GM21825 (cell line): ENCODE measurements around the gene CLIP2.

ENCODE experiments used
- ATAC-seq: cut with Tn5 transposase; IDR thresholded peaks from one replicate; pipeline ENCODE4 v1.9.1; 2021; ENCODE audit warnings: mild to moderate bottlenecking, moderate library complexity; ENCODE audit not compliant: unreplicated experiment

Gene CLIP2

GRCh38 chr7:74269757-74270277, 19.4 kb upstream of the CLIP2 start:
- peak; percentile 30 for ATAC-seq

GRCh38 chr7:74271742-74272141, 17.5 kb upstream of the CLIP2 start:
- no peak for ATAC-seq

GRCh38 chr7:74272305-74273038, 16.7 kb upstream of the CLIP2 start:
- ATAC-seq = peak; percentile 59

DNA sequence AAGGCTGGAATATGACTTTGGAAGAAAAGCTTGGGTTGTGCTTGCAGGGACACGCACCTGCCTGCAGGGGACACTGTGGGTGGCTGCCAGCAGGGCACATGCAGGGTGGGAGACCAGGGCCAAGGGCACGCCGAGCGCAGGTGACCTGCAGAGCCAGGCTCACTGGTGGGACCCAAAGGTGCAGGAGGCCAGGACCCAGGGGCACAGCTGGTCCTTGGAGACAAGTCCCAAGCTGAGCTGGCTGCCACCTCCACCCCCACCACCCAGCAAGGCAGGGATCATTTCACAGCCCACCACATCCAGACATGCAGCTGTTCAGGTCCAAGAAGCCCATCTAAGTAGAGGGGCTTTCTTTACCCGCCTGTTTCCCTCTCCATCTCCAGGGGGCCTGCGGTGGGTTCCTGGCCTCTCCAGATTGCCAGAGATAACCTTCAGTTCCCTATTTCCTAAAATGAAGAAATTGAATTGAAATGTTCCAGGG, 13.8 kb upstream of the CLIP2 start:
- no peak for ATAC-seq

DNA sequence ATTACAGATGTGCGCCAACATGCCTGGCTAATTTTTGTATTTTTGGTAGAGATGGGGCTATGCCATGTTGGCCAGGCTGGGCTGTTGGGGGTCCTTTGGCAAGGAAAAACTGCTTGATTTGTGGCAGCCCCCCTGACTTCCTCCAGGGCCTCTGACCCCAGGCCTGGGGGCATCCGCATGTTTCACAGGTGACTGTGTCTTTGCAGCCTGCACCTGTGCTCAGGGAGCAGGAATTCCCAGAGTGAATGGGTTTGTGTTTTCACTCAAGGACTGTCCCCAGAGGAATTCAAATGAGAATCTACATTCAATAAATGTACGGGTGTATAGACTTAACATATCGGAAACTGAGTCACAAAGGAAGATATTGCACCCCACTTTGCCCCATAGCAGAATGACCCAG, 11.6 kb upstream of the CLIP2 start:
- ATAC-seq = no peak

DNA sequence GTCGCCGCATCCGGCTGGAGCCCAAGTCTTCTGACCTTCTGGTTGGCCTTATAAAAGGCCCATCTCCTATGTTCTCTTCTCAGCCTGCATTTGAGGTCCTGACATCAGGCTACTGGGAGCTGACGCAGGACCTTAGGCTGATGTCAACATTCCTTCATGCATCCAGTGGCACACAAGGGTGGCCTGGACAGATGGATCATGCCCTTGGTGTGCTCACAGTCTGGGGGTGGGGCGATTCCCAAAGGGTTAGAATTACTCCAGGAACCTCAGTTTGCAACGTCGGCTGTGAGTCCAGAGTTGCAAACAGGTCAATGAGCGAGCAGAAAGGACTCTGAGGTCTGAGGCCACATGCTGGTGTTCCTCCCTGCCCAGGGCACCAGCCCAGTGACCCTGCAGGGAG, 8.2 kb upstream of the CLIP2 start:
- no peak for ATAC-seq

- ATAC-seq = no peak
These were observed 6.3 kb upstream of the CLIP2 start for GRCh38 chr7:74282748-74283459.

- ATAC-seq = no peak
These were observed 5.3 kb upstream of the CLIP2 start for GRCh38 chr7:74283858-74284447.

DNA sequence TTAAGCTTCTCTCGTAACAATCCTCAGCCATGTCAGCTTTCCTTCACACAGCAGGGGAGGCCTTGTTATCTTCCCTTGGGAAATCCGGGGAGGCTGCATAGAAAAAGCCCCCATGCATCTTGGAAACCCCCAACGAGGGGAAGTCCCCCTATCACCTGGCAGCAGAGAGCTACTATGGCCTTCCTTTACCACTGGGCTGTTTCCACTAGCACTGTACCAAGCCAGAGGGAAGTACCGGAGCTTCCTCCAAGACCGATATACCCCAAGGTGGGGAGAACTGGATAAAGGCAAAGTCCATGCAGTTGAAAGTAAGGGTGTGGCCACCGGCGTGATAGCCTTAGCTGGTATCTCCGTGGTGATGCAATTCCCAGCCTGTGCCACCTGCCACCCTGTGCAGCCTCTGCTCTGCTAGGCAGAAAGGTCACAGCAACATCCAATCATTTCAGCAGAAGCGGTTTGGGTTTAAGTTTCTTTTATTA, 4.4 kb upstream of the CLIP2 start:
- peak; percentile 49 for ATAC-seq

DNA sequence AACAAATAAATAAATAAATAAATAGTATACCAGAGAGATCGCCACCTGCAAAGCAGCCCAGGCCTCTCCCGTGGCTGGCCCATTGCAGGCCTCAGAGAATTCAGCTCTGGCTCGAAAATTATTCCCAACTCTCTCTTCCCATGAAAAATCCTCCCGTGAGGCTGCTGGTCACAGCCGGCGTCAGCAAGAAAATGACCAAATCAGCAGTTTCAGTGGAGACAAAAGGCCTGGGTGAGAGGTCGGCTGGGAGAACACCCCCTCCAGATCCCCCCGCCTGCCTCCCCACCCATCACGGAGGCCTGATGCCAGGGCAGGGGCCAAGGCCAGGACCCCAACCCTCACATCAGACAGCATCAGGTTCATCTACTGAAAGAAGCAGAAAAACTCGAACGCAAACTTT, 3.1 kb upstream of the CLIP2 start:
- no peak for ATAC-seq

DNA sequence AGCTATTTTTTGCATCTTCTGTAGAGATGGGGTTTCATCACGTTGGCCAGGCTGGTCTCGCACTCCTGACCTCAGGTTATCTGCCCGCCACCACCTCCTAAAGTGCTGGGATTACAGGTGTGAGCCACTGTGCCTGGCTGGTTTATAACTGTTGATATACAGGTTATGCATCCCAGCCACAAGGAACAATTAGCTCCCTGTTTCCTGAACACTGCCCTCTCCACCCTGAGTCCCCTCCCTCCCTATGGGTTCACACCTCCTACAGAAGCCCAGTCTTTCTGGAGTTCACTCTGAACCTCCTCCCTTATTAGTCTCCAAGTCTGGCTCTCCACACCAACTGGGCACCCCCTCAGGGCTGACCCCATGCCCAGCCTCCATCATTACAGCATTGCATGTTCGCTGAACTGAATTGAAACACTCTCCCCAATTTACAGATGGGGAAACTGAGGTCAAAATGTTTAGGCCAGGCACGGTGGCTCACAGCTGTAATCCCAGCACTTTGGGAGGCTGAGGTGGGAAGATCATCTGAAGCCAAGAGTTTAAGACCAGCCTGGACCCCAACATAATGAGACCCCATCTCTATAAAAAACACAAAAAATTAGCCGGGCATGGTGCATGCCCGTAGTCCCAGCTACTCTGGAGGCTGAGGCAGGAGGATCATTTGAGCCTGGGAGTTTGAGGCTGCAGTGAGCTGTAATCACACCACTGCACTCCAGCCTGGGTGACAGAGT, 1.7 kb upstream of the CLIP2 start:
- no peak for ATAC-seq

DNA sequence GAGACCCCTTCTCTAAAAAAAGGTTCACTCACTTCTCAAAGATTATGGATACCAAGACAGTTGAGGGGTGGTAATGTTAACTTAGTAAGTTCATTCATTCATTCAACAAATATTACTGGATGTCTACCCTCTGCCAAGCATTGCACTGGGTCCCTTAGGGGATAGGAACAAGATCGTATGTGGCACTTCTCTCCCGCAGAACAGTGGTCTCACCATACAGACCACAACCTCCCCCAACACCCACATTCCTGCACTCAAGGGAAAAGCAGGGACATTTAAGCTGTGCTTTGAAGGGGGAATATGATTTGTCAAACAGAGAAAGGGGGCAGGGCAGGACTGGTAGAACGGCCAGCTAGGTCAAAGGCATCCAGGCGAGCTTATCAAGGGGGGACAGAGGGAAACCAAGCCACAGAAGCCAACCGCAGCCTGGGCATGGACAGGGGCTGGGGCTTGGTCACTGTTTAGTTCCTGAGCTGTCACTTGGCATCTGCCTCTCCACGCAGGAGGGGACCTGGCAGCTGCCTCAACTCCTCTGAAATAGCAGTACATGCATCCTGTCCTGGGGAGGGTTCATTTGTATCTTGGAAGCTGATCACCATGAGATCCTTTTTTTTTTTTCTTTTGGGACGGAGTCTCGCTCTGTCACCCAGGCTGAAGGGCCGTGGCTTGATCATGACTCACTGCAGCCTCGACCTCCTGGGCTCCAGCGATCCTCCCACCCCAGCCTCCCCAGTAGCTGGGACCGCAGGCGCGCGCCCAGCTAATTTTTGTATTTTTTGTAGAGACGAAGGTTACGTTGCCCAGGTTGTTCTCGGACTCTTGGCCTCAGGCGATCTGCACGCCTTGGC, 949 bp upstream of the CLIP2 start:
- ATAC-seq = no peak

DNA sequence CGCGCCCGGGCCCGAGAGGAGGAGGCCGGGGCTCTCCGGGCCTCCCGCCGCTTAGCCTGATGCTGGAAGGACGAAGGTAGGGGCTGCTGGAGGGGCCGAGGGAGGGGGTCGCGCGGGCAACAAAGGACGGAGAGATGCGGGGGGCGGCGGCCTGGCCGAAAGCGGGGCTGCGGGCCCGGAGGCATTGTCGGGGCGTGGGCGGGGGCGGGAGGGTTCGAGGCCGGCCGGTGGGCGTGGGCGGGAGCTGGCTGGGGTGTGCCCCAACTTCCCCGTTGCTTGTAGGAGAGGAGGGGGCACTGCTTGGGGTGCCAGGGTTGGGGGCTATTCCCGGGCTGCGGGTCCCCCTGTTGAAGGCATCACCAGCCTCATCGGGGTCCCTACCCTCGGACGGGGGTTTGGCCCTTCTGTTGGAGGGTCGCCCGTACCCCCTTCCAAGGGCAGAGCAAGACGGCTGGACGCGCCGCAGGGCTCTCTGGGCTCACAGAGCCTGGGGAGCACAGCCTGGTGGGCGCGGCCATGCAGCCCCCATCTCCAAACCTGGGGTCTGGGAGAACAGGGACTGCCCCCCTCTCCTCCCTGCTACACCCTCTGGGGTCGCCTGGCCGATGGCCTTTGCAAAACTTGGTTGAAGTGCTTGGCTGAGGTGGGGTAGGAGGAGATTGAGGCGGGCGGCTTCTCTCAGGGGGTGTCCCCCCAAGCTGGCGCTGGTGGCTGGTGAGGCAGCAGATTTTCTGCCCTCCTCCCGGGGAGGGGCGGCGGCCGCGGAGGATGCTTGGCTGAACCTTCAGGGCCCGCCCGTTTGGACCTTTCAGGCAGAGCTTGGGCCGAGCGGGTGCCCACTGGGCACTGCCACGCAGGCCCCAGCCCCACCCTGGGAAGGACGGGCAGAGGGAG, 699 bp downstream of the CLIP2 start:
- ATAC-seq = peak; percentile 1

DNA sequence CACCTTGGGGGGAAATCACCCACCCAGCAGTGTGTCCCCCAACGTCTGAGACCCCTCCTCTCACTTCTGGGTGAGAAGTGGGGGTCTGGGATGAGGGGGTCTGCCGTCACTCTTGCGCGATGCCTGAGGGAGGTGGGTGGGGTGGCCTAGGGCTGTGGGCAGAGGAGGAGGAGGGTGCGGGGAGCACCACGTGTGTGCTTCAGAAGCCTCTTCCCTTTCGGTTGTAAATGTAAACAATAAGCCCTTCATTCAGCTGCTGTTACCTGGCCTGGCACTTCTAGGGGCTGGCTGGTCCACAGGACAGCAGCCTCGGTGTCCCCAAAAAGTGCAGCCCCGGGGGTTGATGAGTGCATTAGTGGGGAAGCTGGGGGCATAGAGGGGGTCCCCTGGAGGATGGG, 1.3 kb downstream of the CLIP2 start:
- no peak for ATAC-seq

DNA sequence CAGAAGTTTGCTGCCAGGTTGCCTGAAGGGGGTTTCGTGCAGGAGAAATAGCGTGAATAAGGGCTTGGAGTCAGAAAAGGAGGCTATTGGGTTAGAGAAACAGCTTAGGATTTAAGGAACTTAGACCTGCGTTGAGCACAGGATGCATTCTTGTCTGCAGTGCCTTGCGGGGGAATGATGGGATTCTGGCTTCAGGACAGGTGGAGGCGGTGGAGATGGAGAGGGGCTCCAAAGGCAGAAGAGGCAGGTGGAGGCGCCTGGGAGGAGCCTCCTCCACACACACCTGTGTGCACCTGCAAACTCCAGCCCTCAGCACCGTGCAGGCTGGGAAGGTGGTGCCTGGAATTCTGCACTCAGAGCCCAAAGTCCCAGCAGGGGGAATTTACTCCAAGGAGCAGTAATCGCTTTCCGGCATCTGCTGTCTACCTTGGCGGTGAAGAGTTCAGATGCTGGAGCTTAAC, 1.8 kb downstream of the CLIP2 start:
- no peak for ATAC-seq

- ATAC-seq = no peak
These were observed 2.3 kb downstream of the CLIP2 start for GRCh38 chr7:74291535-74291934.

- ATAC-seq = no peak
These were observed 3.8 kb downstream of the CLIP2 start for GRCh38 chr7:74292757-74293576.

- no peak for ATAC-seq
These were observed 4.3 kb downstream of the CLIP2 start for GRCh38 chr7:74293577-74293908.
